ENCODE results near the gene TFB1M.
A peak's percentile ranks its signal among the peaks of the same experiment; 100 is the strongest.
"Not testable (repeated sequence)": the region's sequence is repeated elsewhere in the genome, so short reads cannot be mapped to it uniquely, and the experiment has no call there.

TFB1M gene

DNA sequence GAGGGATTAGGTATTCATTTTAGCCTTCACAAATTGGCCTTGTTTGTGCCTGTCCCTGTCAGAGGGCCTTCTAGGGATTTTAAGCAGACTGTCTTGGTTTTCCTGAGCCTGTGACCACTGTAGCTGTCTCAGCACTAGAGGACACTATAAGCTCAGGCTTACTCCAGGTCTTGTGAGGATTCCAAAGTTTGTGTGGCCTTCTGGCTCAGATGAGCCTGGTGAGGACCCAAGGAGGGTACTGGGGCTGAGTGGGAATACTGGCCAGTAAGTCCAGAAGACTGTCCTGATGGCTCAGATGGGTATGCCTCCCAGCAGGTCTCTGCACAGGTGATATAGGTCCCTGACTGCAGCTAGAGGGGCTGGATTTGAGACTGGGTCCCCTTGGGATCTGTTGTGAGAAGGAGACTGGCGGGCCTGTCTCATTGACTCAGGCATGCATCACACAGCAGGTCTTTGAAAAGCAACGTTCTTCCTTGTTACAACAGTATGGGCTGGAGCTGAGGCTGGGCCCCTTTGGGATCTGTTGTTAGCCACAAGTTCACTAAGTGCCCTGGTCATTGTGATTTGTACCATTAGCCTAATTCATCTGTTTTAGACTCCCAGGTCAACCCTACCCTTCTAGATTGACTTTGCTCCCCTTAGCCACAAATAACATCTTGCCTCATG lies 26.3 kb upstream of the TFB1M start:
- in situ Hi-C loops (cut with MboI; ENCODE audit: low sequenced_read_pairs), result no loop called here
- no peak for DNase-seq (ENCODE audit: low spot score in 2 of 2)

DNA sequence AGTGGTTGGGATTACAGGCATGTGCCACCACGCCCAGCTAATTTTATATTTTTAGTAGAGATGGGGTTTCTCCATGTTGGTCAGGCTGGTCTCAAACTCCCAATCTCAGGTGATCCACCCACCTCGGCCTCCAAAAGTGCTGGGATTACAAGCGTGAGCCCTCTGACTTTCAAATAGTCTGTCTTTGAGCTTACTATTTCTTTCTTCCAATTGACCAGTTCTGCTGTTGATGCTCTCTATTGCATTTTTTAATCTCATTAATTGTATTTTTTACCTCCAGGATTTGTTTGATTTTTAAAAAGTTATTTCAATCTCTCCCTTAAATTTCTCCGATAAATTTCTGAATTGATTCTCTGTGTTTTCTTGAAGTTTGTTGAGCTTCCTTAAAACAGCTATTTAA lies 25.6 kb upstream of the TFB1M start:
- H3K9me3 ChIP-seq; H3K36me3 ChIP-seq (replicated peaks); H3K4me1 ChIP-seq; DNase-seq (ENCODE audit: low spot score in 2 of 2); in situ Hi-C loops (cut with MboI; ENCODE audit: low sequenced_read_pairs); H3K4me3 ChIP-seq; H3K27me3 ChIP-seq (ENCODE audit: low read depth): not testable (repeated sequence)

More for the DNA sequence above, 26.3 kb upstream of the TFB1M start:
- Histone ChIP-seq H3K4me1 (no peaks in the 10 kb centered on the region), H3K9me3 (no peaks in the 10 kb centered on the region), H3K27me3 (ENCODE audit: low read depth) (no peaks in the 10 kb centered on the region), H3K4me3 (no peak overlapping the region), H3K36me3 (replicated peaks) (no peaks in the 10 kb centered on the region)

DNA sequence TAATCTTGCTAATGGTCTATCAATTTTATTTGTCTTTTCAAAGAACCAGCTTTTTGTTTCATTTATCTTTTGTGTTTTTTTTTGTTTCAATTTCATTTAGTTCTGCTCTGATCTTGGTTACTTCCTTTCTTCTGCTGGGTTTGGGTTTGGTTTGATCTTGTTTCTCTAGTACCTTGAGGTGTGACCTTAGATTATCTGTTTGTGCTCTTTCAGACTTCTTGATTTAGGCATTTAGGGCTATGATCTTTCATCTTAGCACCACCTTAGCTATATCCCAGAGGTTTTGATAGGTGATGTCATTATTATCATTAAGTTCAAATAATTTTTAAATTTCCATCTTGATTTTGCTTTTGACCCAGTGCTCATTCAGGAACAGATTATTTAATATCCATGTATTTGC lies 24.0 kb upstream of the TFB1M start:
- H3K36me3 ChIP-seq (replicated peaks); H3K4me3 ChIP-seq; H3K4me1 ChIP-seq; in situ Hi-C loops (cut with MboI; ENCODE audit: low sequenced_read_pairs); H3K27me3 ChIP-seq (ENCODE audit: low read depth); DNase-seq (ENCODE audit: low spot score in 2 of 2); H3K9me3 ChIP-seq: not testable (repeated sequence)

- no peaks in the 10 kb centered on the region for H3K9me3 ChIP-seq
- in situ Hi-C loops (cut with MboI; ENCODE audit: low sequenced_read_pairs), result no loop called here
- DNase-seq (ENCODE audit: low spot score in 2 of 2), result no peak
- H3K4me3 ChIP-seq, result no peak overlapping the region
- no peaks in the 10 kb centered on the region for H3K27me3 ChIP-seq (ENCODE audit: low read depth)
- H3K36me3 ChIP-seq (replicated peaks), result no peaks in the 10 kb centered on the region
- H3K4me1 ChIP-seq, result no peaks in the 10 kb centered on the region
Measured at GRCh38 chr6:155335265-155335664, 21.0 kb upstream of the TFB1M start.

GRCh38 chr6:155334073-155334472 lies 19.8 kb upstream of the TFB1M start:
- in situ Hi-C loops (cut with MboI; ENCODE audit: low sequenced_read_pairs); DNase-seq (ENCODE audit: low spot score in 2 of 2); H3K9me3 ChIP-seq; H3K4me1 ChIP-seq; H3K36me3 ChIP-seq (replicated peaks); H3K27me3 ChIP-seq (ENCODE audit: low read depth); H3K4me3 ChIP-seq: not testable (repeated sequence)

DNA sequence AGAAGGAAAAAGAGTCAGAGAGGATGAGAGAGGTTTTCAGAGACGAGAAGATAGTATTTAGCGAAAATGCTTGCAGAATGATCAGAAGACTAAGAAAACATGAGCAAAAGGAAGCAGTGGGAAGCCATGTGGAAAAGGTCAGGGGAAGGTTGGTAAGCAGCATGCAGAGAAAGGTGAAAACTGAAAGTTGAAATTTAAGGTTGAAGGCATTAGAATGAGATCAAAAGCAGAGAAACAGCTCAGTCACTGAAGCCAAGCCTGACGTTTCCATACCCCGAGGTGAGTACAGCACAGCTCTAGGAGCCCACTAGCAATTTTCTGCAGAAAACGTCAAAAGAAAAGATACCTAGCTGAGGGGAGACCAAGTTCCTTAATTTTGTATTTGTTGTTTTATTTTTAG lies 19.1 kb upstream of the TFB1M start:
- Histone ChIP-seq H3K4me1 (0 out of 2 replicates have a peak, but pooled peaks cover 4% of the 10 kb centered on the region), H3K4me3 (no peak overlapping the region), H3K9me3 (no peaks in the 10 kb centered on the region), H3K36me3 (replicated peaks) (no peaks in the 10 kb centered on the region), H3K27me3 (ENCODE audit: low read depth) (no peaks in the 10 kb centered on the region)
- no peak for DNase-seq (ENCODE audit: low spot score in 2 of 2)
- in situ Hi-C loops (cut with MboI; ENCODE audit: low sequenced_read_pairs), result no loop called here

DNA sequence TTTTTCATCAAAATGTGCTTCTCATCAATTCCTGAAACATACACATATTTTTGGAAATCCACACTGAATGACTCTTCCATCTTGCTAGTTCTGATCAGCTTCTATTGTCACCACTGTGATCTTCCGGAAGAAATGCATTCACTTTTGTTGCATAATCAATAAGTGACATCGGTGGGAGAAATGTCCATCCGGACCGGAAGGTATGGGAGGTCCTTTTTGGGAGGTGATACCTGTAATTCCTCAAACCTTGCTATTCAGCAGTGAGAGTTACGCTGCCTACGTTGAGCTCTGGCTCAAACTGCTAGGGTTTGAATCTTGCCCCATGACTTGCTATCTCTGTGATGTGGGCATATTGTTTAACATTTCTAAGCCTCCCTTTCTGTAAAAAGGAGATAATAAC lies 16.6 kb upstream of the TFB1M start:
- in situ Hi-C loops (cut with MboI; ENCODE audit: low sequenced_read_pairs), result no loop called here
- Histone ChIP-seq H3K27me3 (ENCODE audit: low read depth) (no peaks in the 10 kb centered on the region), H3K36me3 (replicated peaks) (no peaks in the 10 kb centered on the region), H3K9me3 (no peaks in the 10 kb centered on the region), H3K4me3 (no peak overlapping the region), H3K4me1 (peaks cover 9% of the 10 kb centered on the region)
- DNase-seq (ENCODE audit: low spot score in 2 of 2), result no peak

- H3K36me3 ChIP-seq (replicated peaks), result no peaks in the 10 kb centered on the region
- H3K4me3 ChIP-seq, result no peak overlapping the region
- peaks cover 9% of the 10 kb centered on the region for H3K4me1 ChIP-seq
- in situ Hi-C loops (cut with MboI; ENCODE audit: low sequenced_read_pairs), result no loop called here
- no peaks in the 10 kb centered on the region for H3K27me3 ChIP-seq (ENCODE audit: low read depth)
- no peaks in the 10 kb centered on the region for H3K9me3 ChIP-seq
- DNase-seq (ENCODE audit: low spot score in 2 of 2), result no peak
Measured at GRCh38 chr6:155330133-155330734, 15.9 kb upstream of the TFB1M start.

GRCh38 chr6:155329460-155330132 lies 15.3 kb upstream of the TFB1M start:
- no peaks in the 10 kb centered on the region for H3K27me3 ChIP-seq (ENCODE audit: low read depth)
- H3K4me3 ChIP-seq, result no peak overlapping the region
- no peaks in the 10 kb centered on the region for H3K9me3 ChIP-seq
- in situ Hi-C loops (cut with MboI; ENCODE audit: low sequenced_read_pairs), result loop anchor here (5.0 kb wide), 1 partner anchor 198 kb away; no protein-coding TSS in a partner anchor
- peaks cover 9% of the 10 kb centered on the region for H3K4me1 ChIP-seq
- H3K36me3 ChIP-seq (replicated peaks), result no peaks in the 10 kb centered on the region
- no peak for DNase-seq (ENCODE audit: low spot score in 2 of 2)

DNA sequence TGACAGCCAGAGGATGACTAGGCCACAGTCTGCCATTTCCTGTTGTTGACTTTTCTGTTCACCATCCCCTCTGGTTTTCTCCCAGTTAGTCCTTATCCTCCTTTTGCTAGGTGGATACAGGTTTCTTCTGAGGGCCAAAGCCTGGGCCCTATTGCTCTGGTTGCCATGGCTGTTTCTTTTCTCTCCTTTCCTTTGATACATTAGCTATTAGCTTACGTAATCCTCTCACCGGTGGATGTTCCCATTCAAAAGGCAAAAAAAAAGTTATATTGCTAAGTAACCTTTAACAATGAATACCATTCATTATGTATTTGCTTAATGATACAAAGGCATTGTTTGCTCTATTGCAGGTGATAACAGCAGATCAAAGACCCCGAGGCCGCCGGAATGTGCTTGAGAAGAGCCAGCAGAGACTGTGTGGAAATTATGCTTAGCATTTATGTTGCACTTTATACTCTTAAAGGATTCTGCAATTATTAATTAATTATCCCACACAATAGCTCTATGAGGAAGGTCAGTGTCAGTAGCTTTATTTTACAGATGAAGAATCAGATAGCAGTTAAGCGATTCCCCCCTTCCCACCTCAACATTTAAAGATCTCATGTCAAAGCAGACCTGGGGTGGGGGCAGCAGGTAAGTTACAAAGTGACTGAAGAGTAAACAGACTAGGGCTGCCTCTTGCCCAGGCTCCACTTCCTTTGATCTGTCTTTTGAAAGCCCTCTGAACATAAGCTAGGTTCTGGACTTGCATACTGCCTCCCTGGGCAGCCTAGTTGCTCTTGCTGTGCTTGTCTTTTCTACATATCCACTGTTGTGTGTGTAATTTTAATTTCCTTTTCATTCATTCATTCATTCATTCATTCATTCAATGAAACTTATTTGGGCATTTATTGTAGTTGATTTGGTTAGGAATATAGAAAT lies 14.5 kb upstream of the TFB1M start:
- in situ Hi-C loops (cut with MboI; ENCODE audit: low sequenced_read_pairs), result loop anchor here (5.0 kb wide), 1 partner anchor 199 kb away; no protein-coding TSS in a partner anchor
- peak in 1 of 2 experiments; percentile 50 for DNase-seq (ENCODE audit: low spot score in 2 of 2)

DNA sequence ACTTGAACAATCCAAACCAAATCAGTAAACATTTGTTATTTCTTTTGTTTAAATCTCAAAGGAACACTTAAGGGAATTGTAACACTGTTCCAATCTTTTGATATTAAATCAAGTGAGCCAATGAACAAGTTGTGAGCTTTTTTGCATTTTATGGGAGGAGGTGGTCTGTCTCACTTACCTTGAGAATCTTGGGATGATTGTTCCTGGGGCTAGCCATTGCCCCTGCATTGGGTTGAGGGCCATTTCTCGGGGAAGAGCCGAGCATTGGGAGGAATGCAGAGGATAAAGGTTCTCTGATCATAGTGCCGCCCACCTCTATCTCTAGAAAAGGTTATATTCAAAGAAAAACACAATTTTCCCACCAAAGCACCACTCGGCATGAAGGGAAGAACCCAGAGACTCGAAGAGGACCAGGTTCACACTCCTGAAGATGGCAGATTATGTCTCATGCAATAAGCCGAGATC lies 13.8 kb upstream of the TFB1M start:
- Histone ChIP-seq H3K36me3 (replicated peaks) (no peaks in the 10 kb centered on the region), H3K4me1 (peaks cover 9% of the 10 kb centered on the region), H3K4me3 (no peak overlapping the region), H3K27me3 (ENCODE audit: low read depth) (no peaks in the 10 kb centered on the region), H3K9me3 (no peaks in the 10 kb centered on the region)
- no peak for DNase-seq (ENCODE audit: low spot score in 2 of 2)
- in situ Hi-C loops (cut with MboI; ENCODE audit: low sequenced_read_pairs), result loop anchor here (5.0 kb wide), 1 partner anchor 199 kb away; no protein-coding TSS in a partner anchor

More for the DNA sequence above, 14.5 kb upstream of the TFB1M start:
- Histone ChIP-seq H3K27me3 (ENCODE audit: low read depth) (no peaks in the 10 kb centered on the region), H3K9me3 (no peaks in the 10 kb centered on the region), H3K36me3 (replicated peaks) (no peaks in the 10 kb centered on the region), H3K4me1 (peaks cover 9% of the 10 kb centered on the region), H3K4me3 (no peak overlapping the region)

DNA sequence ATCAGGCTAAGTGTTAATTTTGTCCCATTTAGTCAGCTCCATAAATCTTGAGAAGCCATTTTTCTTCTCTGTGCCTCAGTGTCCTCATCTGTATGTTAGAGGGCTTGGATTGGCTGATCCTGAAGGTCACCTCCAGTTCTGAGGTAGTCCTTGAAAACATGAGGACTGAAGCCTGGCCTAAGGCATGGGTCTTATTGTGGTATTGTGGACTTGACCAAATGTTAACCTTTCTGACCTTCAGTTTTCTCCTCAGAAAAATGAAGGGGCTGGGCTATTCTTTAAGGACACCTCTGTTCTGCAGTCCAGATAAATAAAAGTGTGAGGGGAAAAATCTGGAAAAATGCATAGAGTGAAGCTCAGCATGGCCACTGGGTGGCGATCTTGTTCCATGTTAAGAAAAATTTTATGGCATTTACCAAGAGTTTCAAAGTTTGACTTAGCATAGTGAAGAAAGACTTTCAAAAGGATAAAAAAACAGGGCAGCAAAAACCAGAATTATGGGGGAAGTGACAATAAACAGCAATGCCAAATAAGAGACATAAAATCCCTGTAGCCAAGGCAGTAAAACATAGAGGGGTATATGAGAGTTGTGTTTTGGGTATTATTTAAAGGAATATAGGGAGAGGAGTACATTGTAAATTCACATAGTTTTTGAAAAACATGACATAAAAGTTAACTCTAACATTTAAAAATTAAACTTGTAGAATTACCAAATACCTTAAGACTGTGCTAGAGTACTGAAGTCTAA lies 13.2 kb upstream of the TFB1M start:
- H3K4me3 ChIP-seq, result no peak overlapping the region
- in situ Hi-C loops (cut with MboI; ENCODE audit: low sequenced_read_pairs), result loop anchor here (5.0 kb wide), 1 partner anchor 200 kb away; no protein-coding TSS in a partner anchor
- no peaks in the 10 kb centered on the region for H3K9me3 ChIP-seq

More for the DNA sequence above, 13.2 kb upstream of the TFB1M start:
- no peaks in the 10 kb centered on the region for H3K27me3 ChIP-seq (ENCODE audit: low read depth)
- H3K4me1 ChIP-seq, result peaks cover 9% of the 10 kb centered on the region
- H3K36me3 ChIP-seq (replicated peaks), result no peaks in the 10 kb centered on the region
- DNase-seq (ENCODE audit: low spot score in 2 of 2), result peak; percentile 71 to 76

Measured in HAP-1 (cell line).